GM12878 (cell line): ENCODE measurements around the gene RMP24.

Source experiments
- ATAC-seq: fragments of 200-7000 bp; cut with Tn5 transposase; 3 replicates; pipeline ENCODE4 v1.9.1; 2020; ENCODE audit warnings: mild to moderate bottlenecking, moderate library complexity
- BruUV-seq: library from RNA; stranded (reverse); fragments of 400-500 nt; replicated peaks from 2 replicates; lab custom pipeline; 2021; lab: Mats Ljungman, UMichigan
- CTCF ChIA-PET: fragments of 300-600 bp; sonication (Branson Sonifier 250); formaldehyde crosslinking; extraction: SDS; loops from one replicate; lab custom pipeline; 2021; ENCODE audit warnings: inconsistent platforms; lab: Yijun Ruan, JAX
- POLR2A ChIA-PET: fragments of 350-600 bp; formaldehyde crosslinking; extraction: SDS; loops from one replicate; lab custom pipeline; 2021; ENCODE audit warnings: inconsistent platforms; lab: Charles Lee
- RAD21 ChIA-PET: fragments of 300-600 bp; sonication (Branson Sonifier 250); formaldehyde crosslinking; loops from one replicate; lab custom pipeline; 2023; ENCODE audit warnings: antibody characterized with exemption; ENCODE audit not compliant: unreplicated experiment; lab: Charles Lee
- SMC1A ChIA-PET: fragments of 300-600 bp; sonication (Branson Sonifier 250); formaldehyde crosslinking; loops from one replicate; lab custom pipeline; 2023; ENCODE audit not compliant: unreplicated experiment, uncharacterized antibody; lab: Charles Lee
- DNase-seq: peaks from one replicate; pipeline ENCODE4 v3.0.0-alpha.2; 2011; ENCODE audit warnings: low read depth, low spot score
- FAIRE-seq: peaks from 3 replicates; lab custom pipeline; 2011; peaks lifted over from hg19 to GRCh38; lab: Jason Lieb, UNC
- H2AFZ ChIP-seq: 2 replicates; pipeline ENCODE4 v1.6.0; 2011; ENCODE audit warnings: low read depth, low read length, control low read depth; ENCODE audit not compliant: control insufficient read depth
- H3K27ac ChIP-seq: 2 replicates; pipeline ENCODE4 v1.5.1; 2011; ENCODE audit warnings: control low read depth; ENCODE audit not compliant: control insufficient read depth, insufficient read depth
- H3K27me3 ChIP-seq, 2 experiments: replicated peaks in 1 of 2; 2 replicates each; pipeline versions ENCODE4 v1.6.0 to v1.6.1; 2011; ENCODE audit warnings: low read length in 1 of 2; ENCODE audit not compliant: control insufficient read depth in 2 of 2, insufficient read depth in 2 of 2
- H3K36me3 ChIP-seq, 2 experiments: 2 replicates each; pipeline ENCODE4 v1.5.1; 2011; ENCODE audit warnings: low read length in 1 of 2; ENCODE audit not compliant: control insufficient read depth in 2 of 2, insufficient read depth in 2 of 2
- H3K4me1 ChIP-seq: 2 replicates; pipeline ENCODE4 v1.6.1; 2011; ENCODE audit warnings: mild to moderate bottlenecking, low read length, moderate library complexity, mixed read lengths; ENCODE audit not compliant: control insufficient read depth, insufficient read depth
- H3K4me2 ChIP-seq: 2 replicates; pipeline ENCODE4 v1.6.0; 2011; ENCODE audit warnings: control low read depth; ENCODE audit not compliant: control insufficient read depth, insufficient read depth
- H3K4me3 ChIP-seq: fragments of 200-600 bp; sonication (generic); 2 replicates; pipeline ENCODE4 v1.5.1; 2016
- H3K79me2 ChIP-seq: 2 replicates; pipeline ENCODE4 v1.6.0; 2011; ENCODE audit warnings: low read length; ENCODE audit not compliant: control insufficient read depth, insufficient read depth
- H3K9ac ChIP-seq: 2 replicates; pipeline ENCODE4 v1.8.0; 2011; ENCODE audit warnings: low read length, control low read depth, mixed read lengths; ENCODE audit not compliant: control insufficient read depth, insufficient read depth
- H3K9me3 ChIP-seq: replicated peaks from 3 replicates; pipeline ENCODE4 v1.5.1; 2011; ENCODE audit warnings: mild to moderate bottlenecking, low read length; ENCODE audit not compliant: control insufficient read depth, insufficient read depth
- H4K20me1 ChIP-seq: 2 replicates; pipeline ENCODE4 v1.6.0; 2011; ENCODE audit not compliant: control insufficient read depth, insufficient read depth
- CTCF ChIP-seq, 3 experiments: IDR thresholded peaks in 2 of 3; conservative IDR thresholded peaks in 1 of 3; 2 replicates each; pipeline ENCODE4 v1.5.1; 2011; ENCODE audit warnings: low read depth in 3 of 3, low read length in 3 of 3, mild to moderate bottlenecking in 3 of 3, control low read depth in 2 of 3, moderate library complexity in 2 of 3, inconsistent platforms in 1 of 3, mixed read lengths in 1 of 3; ENCODE audit not compliant: control insufficient read depth in 2 of 3, insufficient read depth in 1 of 3; ENCODE audit errors: extremely low read depth in 1 of 3
- HSF1 ChIP-seq: fragments of 150-350 bp; IDR thresholded peaks from 2 replicates; pipeline ENCODE4 v1.6.1; 2014; ENCODE audit warnings: mild to moderate bottlenecking, low read depth, low read length
- IKZF1 ChIP-seq: fragments of 450-650 bp; conservative IDR thresholded peaks from 2 replicates; pipeline ENCODE4 v1.6.1; 2017; ENCODE audit warnings: antibody characterized with exemption, mild to moderate bottlenecking
- NR2F1 ChIP-seq: fragments of 450-650 bp; conservative IDR thresholded peaks from 2 replicates; pipeline ENCODE4 v1.6.1; 2017; ENCODE audit warnings: mild to moderate bottlenecking
- RAD21 ChIP-seq: IDR thresholded peaks from 2 replicates; pipeline ENCODE4 v1.6.1; 2011; ENCODE audit warnings: mild to moderate bottlenecking, low read depth, low read length, moderate library complexity; ENCODE audit not compliant: insufficient read depth
- SMC3 ChIP-seq: IDR thresholded peaks from 2 replicates; pipeline ENCODE4 v1.6.1; 2011; ENCODE audit warnings: low read length, improper control_type of control experiment, borderline replicate concordance
- SPI1 ChIP-seq: IDR thresholded peaks from 2 replicates; pipeline ENCODE4 v1.6.1; 2011; ENCODE audit warnings: low read depth, mild to moderate bottlenecking, low read length, moderate library complexity, borderline replicate concordance; ENCODE audit not compliant: insufficient read depth
- YY1 ChIP-seq: IDR thresholded peaks from 2 replicates; pipeline ENCODE4 v1.6.1; 2011; ENCODE audit warnings: low read depth, mild to moderate bottlenecking, low read length
- ZNF24 ChIP-seq: fragments of 450-650 bp; IDR thresholded peaks from 2 replicates; pipeline ENCODE4 v1.6.1; 2017; ENCODE audit warnings: antibody characterized with exemption, mild to moderate bottlenecking
- WGBS: methylation state at CpG from one replicate; pipeline ENCODE4 v1.1.6; 2016; ENCODE audit warnings: low lambda C conversion rate; ENCODE audit not compliant: insufficient replicate concordance, insufficient coverage; ENCODE audit errors: missing lambda C conversion rate; 5-methylcytosine and 5-hydroxymethylcytosine counted together
- in situ Hi-C: fragments of 300-500 bp; cut with MboI; formaldehyde crosslinking; loops from 9 replicates; pipeline ENCODE4 v1.14.3; 2018; ENCODE audit warnings: mixed read lengths
- intact Hi-C: fragments of 100-400 bp; cut with micrococcal nuclease; formaldehyde crosslinking; loops from one replicate; pipeline ENCODE4 v1.14.2; 2022; ENCODE audit not compliant: unreplicated experiment

RMP24 gene

GRCh38 chr18:35949903-35950627 is 22.4 kb upstream of the RMP24 start:
- H3K36me3 ChIP-seq = no peaks in the 10 kb centered on the region
- intact Hi-C loops = loop anchor here (1.0 to 5.0 kb wide), 4 partner anchors 194 to 563 kb away; no protein-coding TSS in a partner anchor
- H3K9ac ChIP-seq = no peak overlapping the region
- 28% methylated on average over 54 of the region's 54 CpGs for WGBS
- no peaks in the 10 kb centered on the region for H3K27me3 ChIP-seq
- no peaks in the 10 kb centered on the region for H4K20me1 ChIP-seq
- no peaks in the 10 kb centered on the region for H3K4me1 ChIP-seq
- H3K4me3 ChIP-seq = no peak overlapping the region
- H3K4me2 ChIP-seq = peak overlapping the region; percentile 76; the same call in 1 of the 2 replicates
- DNase-seq (no peak), FAIRE-seq (peak; percentile 91), ATAC-seq (peak; percentile 85)
- no peaks in the 10 kb centered on the region for H3K9me3 ChIP-seq
- TF ChIP-seq HSF1 (no peak), RAD21 (peak; percentile 73), SMC3 (peak; percentile 81), NR2F1 (no peak), ZNF24 (no peak), CTCF (IDR thresholded peaks at IDR 0.05 in 2 of 3, conservative IDR thresholded peaks at IDR 0.05 in 1 of 3; ENCODE audit: control insufficient read depth in 2 of 3, extremely low read depth in 1 of 3, insufficient read depth in 1 of 3, low read depth in 3 of 3, low read length in 3 of 3) (peak; percentile 82 to 91 (median 85)), SPI1 (peak; percentile 21; the same call in 1 of the 2 replicates), YY1 (peak; percentile 57; the same call in 1 of the 2 replicates), IKZF1 (peak; percentile 31; the same call in 1 of the 2 replicates)
- ChIA-PET CTCF (interaction anchor here (0.6 to 4.7 kb wide), 23 partner anchors 9 to 570 kb away, joined by 3 to 30 read pairs (median 3); partner anchors contain the start of gene RMP24), RAD21 (interaction anchor here (0.5 to 2.6 kb wide), 9 partner anchors 8 to 595 kb away, joined by 3 to 9 read pairs (median 4); no protein-coding TSS in a partner anchor), POLR2A (no interaction called here), SMC1A (interaction anchor here (0.6 to 3.6 kb wide), 6 partner anchors 9 to 540 kb away, joined by 3 to 21 read pairs (median 6); no protein-coding TSS in a partner anchor)
- H3K27ac ChIP-seq = no peak overlapping the region
- H2AFZ ChIP-seq = peak overlapping the region; percentile 62
- in situ Hi-C loops = loop anchor here (5.0 to 10.0 kb wide), 2 partner anchors 193 to 545 kb away; no protein-coding TSS in a partner anchor
- H3K79me2 ChIP-seq = no peaks in the 10 kb centered on the region
- no TSS peak for BruUV-seq
